ENCODE data around the gene MAP7. TPM values are rescaled to one million over a fixed set of nuclear protein-coding genes. Genes with fewer than 3 reads are reported as not detected.

The MAP7 gene
- total and polyA plus RNA-seq, 2 donors (not counting 3 experiments of a cell fraction or from before 2014, with no cell fraction given), result 0.07 to 0.42 TPM

DNA sequence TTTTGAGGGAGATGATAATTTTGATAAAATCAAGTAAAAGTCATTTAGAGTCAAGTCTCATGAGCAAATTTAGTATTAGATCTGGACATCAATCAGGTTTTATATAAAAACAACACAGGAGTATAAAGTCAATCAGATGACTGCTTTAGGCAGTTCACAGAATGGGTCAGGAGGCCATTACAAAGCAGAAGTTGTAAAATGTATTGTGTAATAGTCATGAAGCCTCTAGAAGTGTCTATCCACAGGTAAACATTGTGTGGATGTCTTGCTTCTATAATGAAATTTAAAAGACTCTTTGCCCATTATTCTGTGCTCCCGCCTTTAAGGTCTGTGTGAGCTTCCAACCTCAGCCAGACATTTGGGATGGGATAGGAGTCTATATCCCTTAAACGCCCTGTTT is 28.8 kb downstream of the MAP7 start:
- Histone ChIP-seq H3K9ac (replicated peaks; ENCODE audit: extremely low read depth, insufficient read depth, low read length) (no peak overlapping the region), H3K27ac (ENCODE audit: insufficient read depth, low read depth, low read length) (no peak overlapping the region), H3K9me1 (replicated peaks; ENCODE audit: control insufficient read depth, extremely low read depth, insufficient read depth, low read length) (no peaks in the 10 kb centered on the region), H3K79me2 (ENCODE audit: control insufficient read depth, insufficient read depth, low read length) (no peaks in the 10 kb centered on the region), H3K4me3 (replicated peaks in 1 of 3; ENCODE audit: insufficient read depth in 1 of 3, low read depth in 1 of 3, low read length in 3 of 3) (no peak overlapping the region), H4K20me1 (replicated peaks; ENCODE audit: control insufficient read depth, extremely low read depth, insufficient read depth, low read length) (no peaks in the 10 kb centered on the region), H3K9me3 (replicated peaks; ENCODE audit: control insufficient read depth, insufficient read depth, low read length) (no peaks in the 10 kb centered on the region), H2AFZ (ENCODE audit: low read depth, low read length) (no peak overlapping the region), H3K27me3 (ENCODE audit: control insufficient read depth in 2 of 2, insufficient read depth in 2 of 2, low read length in 2 of 2) (peaks cover 11 to 14% of the 10 kb centered on the region in 2 experiments), H3K4me2 (ENCODE audit: insufficient read depth, low read length) (no peak overlapping the region), H3K36me3 (ENCODE audit: control insufficient read depth in 2 of 2, extremely low read depth in 1 of 2, insufficient read depth in 2 of 2, low read length in 2 of 2) (no peaks in the 10 kb centered on the region), H3K4me1 (ENCODE audit: control insufficient read depth, extremely low read depth, insufficient read depth, low read length) (no peaks in the 10 kb centered on the region)
- dilution Hi-C loops (cut with MboI; ENCODE audit: extremely low pct_ligation_motif_present, low sequenced_read_pairs) (no loop called here), intact Hi-C loops (cut with micrococcal nuclease) (no loop called here)
- FAIRE-seq (no peak), DNase-seq (ENCODE audit: low read depth, low spot score) (no peak)
- no peak for TF ChIP-seq EZH2 (IDR thresholded peaks at IDR 0.05; ENCODE audit: borderline replicate concordance, low read depth, low read length, severe bottlenecking)
- TF ChIP-seq GATA2 (IDR thresholded peaks at IDR 0.05; ENCODE audit: insufficient read depth, insufficient read length, low read depth, low read length), result no peak
- ChIA-PET POLR2A (no interaction called here), CTCF (no interaction called here)
- BruUV-seq (replicated peaks), result no TSS peak

DNA sequence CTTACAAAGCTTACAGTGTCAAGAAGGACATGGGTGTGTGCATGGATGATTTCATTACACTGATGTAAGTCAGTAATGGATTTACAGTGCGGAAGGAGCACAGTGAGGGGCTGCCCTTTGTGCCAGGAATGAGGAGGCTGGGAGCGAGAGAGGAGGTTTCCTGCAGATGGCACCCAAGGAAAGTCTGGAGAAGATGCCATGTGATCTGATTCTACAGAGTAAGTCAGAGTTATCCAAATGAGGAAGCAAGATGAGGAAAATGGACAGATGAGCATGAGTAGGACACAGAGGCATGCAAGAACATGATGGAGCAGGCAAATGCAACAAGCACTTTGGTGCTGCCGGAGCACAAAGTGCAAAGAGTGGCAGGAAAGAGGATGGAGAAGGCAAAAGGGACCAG is 29.7 kb downstream of the MAP7 start:
- dilution Hi-C loops (cut with MboI; ENCODE audit: extremely low pct_ligation_motif_present, low sequenced_read_pairs), result no loop called here
- ChIA-PET POLR2A (no interaction called here), CTCF (no interaction called here)
- DNase-seq (ENCODE audit: low read depth, low spot score) (no peak), FAIRE-seq (no peak)
- Histone ChIP-seq H3K9me3 (replicated peaks; ENCODE audit: control insufficient read depth, insufficient read depth, low read length) (no peaks in the 10 kb centered on the region), H3K9me1 (replicated peaks; ENCODE audit: control insufficient read depth, extremely low read depth, insufficient read depth, low read length) (no peaks in the 10 kb centered on the region), H2AFZ (ENCODE audit: low read depth, low read length) (no peak overlapping the region), H3K4me3 (replicated peaks in 1 of 3; ENCODE audit: insufficient read depth in 1 of 3, low read depth in 1 of 3, low read length in 3 of 3) (no peak overlapping the region), H3K27me3 (ENCODE audit: control insufficient read depth in 2 of 2, insufficient read depth in 2 of 2, low read length in 2 of 2) (peaks cover 11 to 14% of the 10 kb centered on the region in 2 experiments), H3K4me1 (ENCODE audit: control insufficient read depth, extremely low read depth, insufficient read depth, low read length) (no peaks in the 10 kb centered on the region), H3K36me3 (ENCODE audit: control insufficient read depth in 2 of 2, extremely low read depth in 1 of 2, insufficient read depth in 2 of 2, low read length in 2 of 2) (no peaks in the 10 kb centered on the region), H3K79me2 (ENCODE audit: control insufficient read depth, insufficient read depth, low read length) (no peaks in the 10 kb centered on the region), H3K27ac (ENCODE audit: insufficient read depth, low read depth, low read length) (no peak overlapping the region), H4K20me1 (replicated peaks; ENCODE audit: control insufficient read depth, extremely low read depth, insufficient read depth, low read length) (no peaks in the 10 kb centered on the region), H3K4me2 (ENCODE audit: insufficient read depth, low read length) (no peak overlapping the region), H3K9ac (replicated peaks; ENCODE audit: extremely low read depth, insufficient read depth, low read length) (no peak overlapping the region)
- BruUV-seq (replicated peaks), result no TSS peak
- TF ChIP-seq, protein P1, sequence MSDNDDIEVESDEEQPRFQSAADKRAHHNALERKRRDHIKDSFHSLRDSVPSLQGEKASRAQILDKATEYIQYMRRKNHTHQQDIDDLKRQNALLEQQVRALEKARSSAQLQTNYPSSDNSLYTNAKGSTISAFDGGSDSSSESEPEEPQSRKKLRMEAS (IDR thresholded peaks at IDR 0.05; ENCODE audit: insufficient read depth, insufficient read length), result no peak
- TF ChIP-seq MYC (IDR thresholded peaks at IDR 0.05; ENCODE audit: low read depth, low read length) (no peak), POLR2A (IDR thresholded peaks at IDR 0.05; ENCODE audit: low read depth, low read length) (no peak), JUN (IDR thresholded peaks at IDR 0.05; ENCODE audit: borderline replicate concordance, insufficient read depth, insufficient read length, low read depth) (no peak), EZH2 (IDR thresholded peaks at IDR 0.05; ENCODE audit: borderline replicate concordance, low read depth, low read length, severe bottlenecking) (no peak), POLR2AphosphoS5 (IDR thresholded peaks at IDR 0.05; ENCODE audit: insufficient read depth, low read depth, low read length) (no peak), GATA2 (IDR thresholded peaks at IDR 0.05; ENCODE audit: insufficient read depth, insufficient read length, low read depth, low read length) (no peak), FOS (IDR thresholded peaks at IDR 0.05; ENCODE audit: borderline replicate concordance, insufficient read depth, low read length) (no peak)
- TF ChIP-seq, protein P2, sequence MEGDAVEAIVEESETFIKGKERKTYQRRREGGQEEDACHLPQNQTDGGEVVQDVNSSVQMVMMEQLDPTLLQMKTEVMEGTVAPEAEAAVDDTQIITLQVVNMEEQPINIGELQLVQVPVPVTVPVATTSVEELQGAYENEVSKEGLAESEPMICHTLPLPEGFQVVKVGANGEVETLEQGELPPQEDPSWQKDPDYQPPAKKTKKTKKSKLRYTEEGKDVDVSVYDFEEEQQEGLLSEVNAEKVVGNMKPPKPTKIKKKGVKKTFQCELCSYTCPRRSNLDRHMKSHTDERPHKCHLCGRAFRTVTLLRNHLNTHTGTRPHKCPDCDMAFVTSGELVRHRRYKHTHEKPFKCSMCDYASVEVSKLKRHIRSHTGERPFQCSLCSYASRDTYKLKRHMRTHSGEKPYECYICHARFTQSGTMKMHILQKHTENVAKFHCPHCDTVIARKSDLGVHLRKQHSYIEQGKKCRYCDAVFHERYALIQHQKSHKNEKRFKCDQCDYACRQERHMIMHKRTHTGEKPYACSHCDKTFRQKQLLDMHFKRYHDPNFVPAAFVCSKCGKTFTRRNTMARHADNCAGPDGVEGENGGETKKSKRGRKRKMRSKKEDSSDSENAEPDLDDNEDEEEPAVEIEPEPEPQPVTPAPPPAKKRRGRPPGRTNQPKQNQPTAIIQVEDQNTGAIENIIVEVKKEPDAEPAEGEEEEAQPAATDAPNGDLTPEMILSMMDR (IDR thresholded peaks at IDR 0.05; ENCODE audit: extremely low read depth in 1 of 2, insufficient read depth in 1 of 2, low read depth in 1 of 2, low read length in 2 of 2), result no peak
- intact Hi-C loops (cut with micrococcal nuclease), result no loop called here
